GM19238 (cell line): ENCODE data around the gene UBE3B.
"Not testable (repeated sequence)": the region's sequence is repeated elsewhere in the genome, so short reads cannot be mapped to it uniquely, and the experiment has no call there.

Experiments used
- DNase-seq: peaks from one replicate; pipeline ENCODE4 v3.0.0; 2011; ENCODE audit warnings: low spot score; ENCODE audit not compliant: insufficient read length

The UBE3B gene

GRCh38 chr12:109477185-109477962 is at the start of gene UBE3B, which contains the start of gene KCTD10:
TSS of gene UBE3B (plus strand) at chr12:109477634. CDS start at chr12:109483552, 5,918 bp downstream.
TSS of gene KCTD10 (minus strand) at chr12:109477300. CDS start at chr12:109477262, 38 bp downstream.
- peak; percentile 89 for DNase-seq

- DNase-seq: peak; percentile 57
Observed at GRCh38 chr12:109428037-109428629, 49.3 kb upstream of the UBE3B start.

- not testable (repeated sequence) for DNase-seq
Observed at GRCh38 chr12:109428804-109429203, 48.6 kb upstream of the UBE3B start.

- DNase-seq: no peak
Observed at GRCh38 chr12:109430244-109430643, 47.2 kb upstream of the UBE3B start.

GRCh38 chr12:109432431-109432830 is 45.0 kb upstream of the UBE3B start:
- no peak for DNase-seq

GRCh38 chr12:109432842-109433304 is 44.6 kb upstream of the UBE3B start:
- DNase-seq: peak; percentile 37

GRCh38 chr12:109433618-109434017 is 43.8 kb upstream of the UBE3B start:
- no peak for DNase-seq

GRCh38 chr12:109434582-109434981 is 42.9 kb upstream of the UBE3B start:
- no peak for DNase-seq

GRCh38 chr12:109435428-109436187 is 41.8 kb upstream of the UBE3B start:
- no peak for DNase-seq

- DNase-seq: no peak
Observed at GRCh38 chr12:109436188-109436560, 41.3 kb upstream of the UBE3B start.

- DNase-seq: no peak
Observed at GRCh38 chr12:109439181-109439580, 38.3 kb upstream of the UBE3B start.

GRCh38 chr12:109439951-109440350 is 37.5 kb upstream of the UBE3B start:
- DNase-seq: not testable (repeated sequence)

GRCh38 chr12:109440851-109441490 is 36.5 kb upstream of the UBE3B start:
- no peak for DNase-seq

GRCh38 chr12:109443794-109444193 is 33.6 kb upstream of the UBE3B start:
- no peak for DNase-seq

GRCh38 chr12:109444259-109444658 is 33.2 kb upstream of the UBE3B start:
- no peak for DNase-seq

- no peak for DNase-seq
Observed at GRCh38 chr12:109445191-109445609, 32.2 kb upstream of the UBE3B start.

- DNase-seq: no peak
Observed at GRCh38 chr12:109446869-109447268, 30.6 kb upstream of the UBE3B start.

GRCh38 chr12:109447482-109447881 is 30.0 kb upstream of the UBE3B start:
- DNase-seq: no peak

- no peak for DNase-seq
Observed at GRCh38 chr12:109448272-109448671, 29.2 kb upstream of the UBE3B start.

- DNase-seq: no peak
Observed at GRCh38 chr12:109448707-109449390, 28.6 kb upstream of the UBE3B start.
